IPS-11a (cell line): ENCODE measurements around the gene WNT11.
"Not testable (repeated sequence)": the region's sequence is repeated elsewhere in the genome, so short reads cannot be mapped to it uniquely, and the experiment has no call there.

ENCODE experiments used
- H3K4me3 ChIP-seq: one replicate; pipeline ENCODE4 v1.5.1; 2013; ENCODE audit warnings: low read depth, low read length, control low read depth

WNT11 gene

DNA sequence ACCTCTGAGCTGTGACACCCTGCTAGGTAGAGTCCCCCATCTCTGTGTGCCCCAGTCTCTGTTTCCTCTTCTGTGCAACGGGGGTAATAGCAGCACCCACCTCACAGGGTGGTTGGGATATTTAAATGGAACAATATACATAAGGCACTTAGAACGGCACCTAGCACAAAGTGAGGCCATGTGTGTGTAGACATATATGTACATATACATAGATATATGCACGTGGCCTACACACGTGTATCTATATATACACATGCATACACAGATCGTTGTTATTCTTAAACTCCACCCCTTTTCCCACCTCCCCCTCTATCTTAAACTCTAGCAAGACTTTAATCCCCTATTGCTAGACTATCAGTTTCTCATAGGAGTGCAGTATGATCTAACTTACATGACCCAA is 2.4 kb downstream of the WNT11 start:
- H3K4me3 ChIP-seq: no peak overlapping the region

- H3K4me3 ChIP-seq: no peak overlapping the region
Observed at GRCh38 chr11:76203131-76203925, 3.0 kb downstream of the WNT11 start.

DNA sequence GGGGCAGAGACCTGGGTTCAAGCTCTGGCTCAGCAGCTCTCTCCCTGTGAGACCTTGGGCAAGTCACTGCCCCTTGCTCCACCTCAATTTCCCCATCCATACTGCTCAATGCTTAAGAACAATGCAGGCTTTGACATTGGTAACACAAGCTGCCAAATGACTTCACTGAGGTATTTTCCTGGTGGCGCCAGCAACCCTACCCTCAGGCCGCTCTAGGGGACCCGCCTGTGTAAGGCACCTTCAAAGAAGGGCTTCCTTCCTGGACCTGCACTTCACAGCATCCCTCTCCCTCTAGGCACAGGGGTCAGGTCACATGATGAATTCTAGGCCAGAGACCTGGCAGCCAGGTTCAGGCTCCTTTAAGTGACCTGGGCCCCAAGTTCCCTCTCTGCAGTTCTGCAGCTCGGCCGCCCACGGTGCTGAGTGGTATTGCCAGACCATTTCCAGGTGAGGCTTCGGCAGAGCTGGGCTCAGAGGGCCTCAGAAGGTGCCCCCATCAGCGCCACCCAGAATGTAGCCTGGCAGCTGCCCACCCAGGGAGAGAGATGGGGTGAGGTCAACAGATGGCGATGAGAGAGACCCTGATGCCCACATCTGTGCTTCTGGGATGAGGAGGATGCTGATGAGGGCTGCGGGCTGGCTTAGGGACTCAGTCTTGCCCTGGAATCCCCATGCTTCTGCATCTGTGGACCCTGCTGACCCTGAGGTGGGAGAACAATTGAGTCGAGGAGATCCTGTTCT is 4.5 kb downstream of the WNT11 start:
- H3K4me3 ChIP-seq: no peak overlapping the region

- H3K4me3 ChIP-seq: no peak overlapping the region
Observed at GRCh38 chr11:76201056-76201455, 5.2 kb downstream of the WNT11 start.

GRCh38 chr11:76200006-76200940 is 6.0 kb downstream of the WNT11 start:
- H3K4me3 ChIP-seq: no peak overlapping the region

DNA sequence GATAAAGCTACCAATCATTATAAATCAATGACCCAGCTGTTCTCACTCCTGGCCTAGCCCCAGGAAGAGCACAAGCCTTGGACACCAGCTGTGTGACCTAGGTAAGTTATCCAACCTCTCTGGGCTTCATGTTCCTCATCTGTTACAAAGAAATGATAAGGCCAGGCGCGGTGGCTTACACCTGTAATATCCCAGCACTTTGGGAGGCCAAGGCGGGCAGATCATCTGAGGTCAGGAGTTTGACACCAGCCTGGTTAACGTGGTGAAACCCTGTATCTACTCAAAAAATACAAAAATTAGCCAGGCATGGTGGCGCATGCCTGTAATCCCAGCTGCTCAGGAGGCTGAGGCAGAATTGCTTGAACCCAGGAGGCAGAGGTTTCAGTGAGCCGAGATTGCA is 7.6 kb downstream of the WNT11 start:
- not testable (repeated sequence) for H3K4me3 ChIP-seq

- H3K4me3 ChIP-seq: no peak overlapping the region
Observed at GRCh38 chr11:76197941-76198640, 8.2 kb downstream of the WNT11 start.

DNA sequence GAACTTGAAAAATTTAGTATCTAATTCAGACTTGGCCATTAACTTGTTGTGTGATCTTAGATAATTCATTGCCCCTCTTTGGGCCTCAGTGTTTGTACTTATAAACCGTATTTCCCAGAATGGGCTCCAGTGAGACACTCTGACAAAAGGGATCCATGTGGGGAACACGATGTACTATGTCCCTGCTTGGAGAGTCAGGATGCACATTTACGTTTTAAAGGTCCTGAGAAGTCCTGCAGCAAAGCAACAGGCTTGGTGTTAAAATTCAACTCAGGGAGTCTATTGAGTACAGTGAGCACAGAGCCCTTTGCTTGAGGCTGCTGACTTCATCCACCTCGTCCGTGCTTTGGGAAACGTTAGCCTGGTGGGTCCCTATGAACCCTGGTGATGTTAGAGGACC is 9.0 kb downstream of the WNT11 start:
- no peak overlapping the region for H3K4me3 ChIP-seq

DNA sequence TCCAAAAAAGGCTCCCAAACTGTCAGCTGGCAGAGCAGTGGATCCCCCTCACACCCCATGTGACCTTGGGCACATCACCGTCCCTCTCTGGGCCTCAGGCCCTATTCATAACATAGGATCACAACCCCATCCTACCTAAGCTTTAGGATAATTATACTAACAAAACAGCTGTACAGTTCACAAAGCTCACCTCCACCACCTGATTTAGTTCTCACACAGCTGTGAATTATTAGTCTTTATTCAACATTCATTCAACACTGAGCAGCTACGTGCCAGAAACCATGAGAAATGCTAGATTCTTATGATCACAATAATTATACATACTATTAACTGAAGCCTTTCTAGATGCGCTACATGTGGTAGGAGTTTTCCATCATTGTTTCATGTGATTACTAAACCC is 9.5 kb downstream of the WNT11 start:
- H3K4me3 ChIP-seq: no peak overlapping the region

DNA sequence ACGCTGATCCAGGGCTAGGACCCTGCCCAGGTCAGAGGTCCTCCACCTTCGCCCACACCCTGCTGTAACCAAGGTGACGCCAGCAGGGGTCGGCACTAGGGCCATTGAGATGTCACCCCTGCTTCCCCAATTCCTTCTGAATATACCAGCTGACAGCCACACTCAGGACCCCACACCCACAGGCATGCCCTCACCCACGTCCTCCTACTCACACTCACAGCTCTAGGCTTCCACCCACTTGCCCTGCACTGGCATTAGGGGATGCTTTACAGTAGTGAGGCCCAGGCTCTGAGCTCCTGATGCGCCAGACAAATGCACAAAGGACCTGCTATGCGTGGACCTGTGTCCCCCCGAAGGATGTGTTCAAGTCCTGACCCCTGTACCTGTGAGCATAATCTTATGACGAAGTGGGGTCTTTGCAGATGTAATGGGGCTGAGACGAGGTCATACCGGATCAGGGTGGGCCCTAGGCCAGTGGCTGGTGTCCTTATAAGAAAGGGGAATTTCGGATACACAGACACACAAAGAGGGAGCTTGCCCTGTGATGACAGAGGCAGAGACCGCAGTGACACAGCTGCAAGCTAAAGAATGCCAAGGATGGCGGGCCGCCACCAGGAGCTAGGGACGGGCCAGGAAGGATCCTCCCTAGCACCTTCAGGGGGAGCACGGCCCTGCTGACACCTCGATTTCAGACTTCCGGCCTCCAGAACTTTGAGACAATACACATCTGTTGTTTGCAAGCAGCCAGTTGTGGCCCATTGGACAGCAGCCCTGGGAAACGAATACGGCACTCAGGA is 11.2 kb downstream of the WNT11 start:
- H3K4me3 ChIP-seq: no peak overlapping the region

DNA sequence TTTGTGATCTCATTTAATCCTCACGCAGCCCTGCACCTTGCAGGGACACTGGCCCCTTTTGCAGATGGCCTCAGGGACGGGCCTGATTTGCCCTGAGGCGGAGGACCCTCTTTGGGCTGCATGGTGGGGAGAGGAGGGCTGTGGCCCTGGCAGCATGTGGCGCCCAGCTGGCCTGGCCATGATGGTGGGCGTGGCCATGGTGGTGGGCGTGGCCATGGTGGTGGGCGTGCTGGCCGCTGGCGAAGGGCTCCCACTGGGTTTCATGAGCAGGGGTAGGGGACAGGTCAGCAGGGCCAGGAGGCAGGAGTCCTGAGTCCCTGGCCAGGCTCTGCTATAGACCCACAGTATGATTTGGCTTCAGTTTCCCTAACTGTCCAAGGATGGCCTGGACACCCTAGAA is 13.1 kb downstream of the WNT11 start:
- no peak overlapping the region for H3K4me3 ChIP-seq

GRCh38 chr11:76190376-76190775 is 15.9 kb downstream of the WNT11 start:
- H3K4me3 ChIP-seq: no peak overlapping the region

GRCh38 chr11:76189682-76190081 is 16.6 kb downstream of the WNT11 start:
- no peak overlapping the region for H3K4me3 ChIP-seq

DNA sequence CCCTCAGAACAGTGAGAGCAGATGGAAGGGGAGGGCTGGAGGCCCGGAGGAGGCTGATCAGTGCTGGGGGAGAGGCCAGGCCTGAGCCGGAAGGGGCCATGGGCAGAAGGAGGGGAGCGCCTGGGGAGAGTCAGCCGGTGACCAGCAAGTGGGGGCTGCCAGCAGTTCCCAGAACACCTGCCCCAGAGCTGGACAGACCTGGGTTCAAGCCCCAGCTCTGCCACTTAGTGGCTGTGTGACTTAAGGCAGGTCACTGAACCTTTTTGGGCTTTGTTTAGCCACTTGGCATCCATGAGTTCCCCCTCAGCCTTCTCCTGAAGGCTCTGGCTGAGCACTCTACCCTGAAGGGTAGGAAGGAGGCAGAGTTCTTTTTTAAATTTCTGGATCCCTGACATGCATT is 17.4 kb downstream of the WNT11 start:
- H3K4me3 ChIP-seq: no peak overlapping the region

DNA sequence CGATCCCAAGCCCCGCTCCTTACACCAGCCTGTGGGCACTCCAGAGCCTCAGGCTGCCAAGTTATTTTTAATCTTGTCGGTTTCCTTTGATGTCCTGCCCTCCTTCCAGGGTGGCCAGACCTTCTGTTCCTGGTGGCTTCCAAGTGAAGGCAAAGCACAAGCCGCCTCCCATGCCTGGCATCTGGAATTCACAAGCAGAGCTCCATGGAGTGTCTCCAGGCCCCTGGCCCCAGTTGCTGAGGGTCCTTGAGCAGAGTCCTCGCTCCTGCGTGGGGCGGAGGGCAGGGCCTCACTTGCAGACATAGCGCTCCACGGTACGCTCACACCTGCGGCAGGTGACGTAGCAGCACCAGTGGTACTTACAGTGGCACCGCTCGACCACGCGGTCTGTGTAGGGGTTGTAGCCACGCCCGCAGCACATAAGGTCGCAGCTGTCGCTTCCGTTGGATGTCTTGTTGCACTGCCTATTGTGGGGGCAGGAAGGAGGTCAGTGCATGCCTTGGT is 19.5 kb downstream of the WNT11 start:
- H3K4me3 ChIP-seq: no peak overlapping the region

DNA sequence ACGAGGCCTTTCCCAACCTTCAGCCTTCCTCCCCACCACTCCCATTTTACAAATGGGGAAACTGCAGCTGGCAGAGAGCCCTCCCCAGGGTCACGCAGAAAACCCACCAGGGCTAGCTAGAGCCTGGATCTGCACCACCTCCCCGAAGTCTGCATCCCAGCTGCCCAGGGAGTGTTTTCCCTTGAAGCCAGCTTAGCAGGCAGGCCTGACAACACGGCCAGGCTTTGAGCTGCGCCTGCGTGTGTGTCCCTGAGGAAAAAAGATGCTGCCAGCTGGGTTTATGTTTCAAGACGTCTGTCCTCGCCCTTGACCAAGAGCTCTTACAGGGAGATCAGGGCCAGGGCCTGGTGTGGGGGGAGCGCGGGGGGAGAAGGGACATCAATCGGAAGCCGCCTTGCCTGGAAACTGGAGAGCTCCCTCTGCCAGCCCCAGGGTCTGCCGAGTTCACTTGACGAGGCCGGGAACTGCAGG is 20.3 kb downstream of the WNT11 start:
- no peak overlapping the region for H3K4me3 ChIP-seq

GRCh38 chr11:76185511-76185910 is 20.8 kb downstream of the WNT11 start:
- H3K4me3 ChIP-seq: no peak overlapping the region

DNA sequence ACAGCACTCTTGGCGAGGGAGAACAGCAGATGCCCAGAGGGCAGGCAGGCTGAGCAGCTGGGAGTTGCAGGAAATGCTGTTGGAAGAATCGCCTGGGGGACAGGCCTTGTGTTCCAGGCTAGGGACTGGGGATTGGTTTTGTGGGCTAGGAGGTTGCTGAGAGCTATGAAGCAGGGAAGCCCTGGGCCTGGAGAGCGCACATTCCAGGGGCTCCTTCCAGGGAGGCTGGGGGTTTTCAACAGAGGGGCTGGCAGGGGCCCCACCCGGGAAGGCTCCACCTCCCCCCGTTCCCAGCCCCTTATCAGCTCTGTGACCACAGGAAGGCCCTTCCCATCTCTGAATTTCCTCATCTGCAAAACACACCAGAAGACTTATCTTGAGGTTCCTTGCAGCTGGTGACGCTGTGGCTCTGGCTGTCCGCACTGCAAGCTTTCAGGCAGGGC is 21.7 kb downstream of the WNT11 start:
- no peak overlapping the region for H3K4me3 ChIP-seq

GRCh38 chr11:76181371-76181770 is 24.9 kb downstream of the WNT11 start:
- no peak overlapping the region for H3K4me3 ChIP-seq

- no peak overlapping the region for H3K4me3 ChIP-seq
Observed at GRCh38 chr11:76179147-76179546, 27.2 kb downstream of the WNT11 start.
